ENCODE results near the gene ITGB6. TPM values are rescaled to one million over a fixed set of nuclear protein-coding genes. Genes with fewer than 3 reads are reported as not detected.

The ITGB6 gene
- total and polyA plus RNA-seq, 2 of the 4 experiments (the other 2 are of a cell fraction): under 0.01 TPM; not detected in 1

DNA sequence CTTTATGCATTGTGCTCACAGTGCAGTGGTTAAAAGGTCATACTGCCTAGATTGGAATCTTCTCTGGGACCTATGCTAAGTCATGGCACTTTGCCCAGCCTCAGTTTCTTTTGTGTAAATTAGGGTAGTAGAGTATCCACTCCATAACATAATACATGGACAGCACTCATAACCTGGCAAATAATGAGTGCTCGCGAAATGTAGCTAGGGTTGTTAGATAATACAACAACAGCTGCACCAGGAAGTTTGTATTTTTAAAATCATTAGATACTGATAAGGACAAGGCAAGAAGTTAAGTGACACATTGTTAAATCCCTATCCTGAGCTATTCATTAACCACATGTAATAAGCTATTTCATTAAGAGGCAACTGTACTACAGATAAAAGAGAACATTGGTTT is 123.8 kb downstream of the ITGB6 start:
- ATAC-seq (ENCODE audit: low read depth): no peak
- Histone ChIP-seq H2AK9ac (replicated peaks; ENCODE audit: low read depth, low read length, poor library complexity) (no peak overlapping the region), H2BK15ac (ENCODE audit: low read depth, low read length) (no peak overlapping the region), H4K5ac (ENCODE audit: low read depth, low read length) (no peak overlapping the region), H3K36me3 (ENCODE audit: control insufficient read depth, insufficient read depth, low read length) (no peaks in the 10 kb centered on the region), H2BK20ac (ENCODE audit: low read depth, low read length) (no peak overlapping the region), H4K91ac (ENCODE audit: insufficient read depth, low read depth, low read length) (no peak overlapping the region), H3K14ac (replicated peaks; ENCODE audit: low read depth, low read length) (no peak overlapping the region), H3K4me3 (ENCODE audit: insufficient read depth, low read depth, low read length) (no peak overlapping the region), H4K8ac (ENCODE audit: low read depth in 2 of 2, low read length in 2 of 2) (no peak overlapping the region), H3K9ac (ENCODE audit: low read depth, low read length) (no peak overlapping the region), H3K9me1 (ENCODE audit: insufficient read depth, low read length) (no peaks in the 10 kb centered on the region), H3K79me1 (ENCODE audit: low read depth in 1 of 2, low read length in 2 of 2) (no peaks in the 10 kb centered on the region), H3K18ac (ENCODE audit: low read depth, low read length) (no peak overlapping the region), H2BK120ac (ENCODE audit: low read depth, low read length) (no peak overlapping the region), H2AK5ac (ENCODE audit: low read depth, low read length) (no peak overlapping the region), H3K4me1 (ENCODE audit: control insufficient read depth, insufficient read depth, low read length) (no peaks in the 10 kb centered on the region), H3K27ac (ENCODE audit: insufficient read depth, low read length) (no peak overlapping the region), H4K20me1 (ENCODE audit: insufficient read depth, low read length) (no peaks in the 10 kb centered on the region), H2AFZ (replicated peaks; ENCODE audit: low read length, poor library complexity) (no peak overlapping the region), H3K56ac (ENCODE audit: extremely low read depth, insufficient read depth, low read length) (no peak overlapping the region), H3K4ac (ENCODE audit: low read depth, low read length) (no peak overlapping the region), H3K9me3 (ENCODE audit: control insufficient read depth, insufficient read depth, low read length) (peaks cover 4% of the 10 kb centered on the region), H2BK5ac (ENCODE audit: low read depth, low read length, poor library complexity, severe bottlenecking) (no peak overlapping the region), H3K23ac (ENCODE audit: low read depth, low read length) (no peak overlapping the region), H3K27me3 (ENCODE audit: control insufficient read depth, insufficient read depth, low read length) (peaks cover 25% of the 10 kb centered on the region), H3K4me2 (ENCODE audit: low read depth, low read length) (no peak overlapping the region)
- DNase-seq: no peak
- in situ Hi-C loops (cut with MboI; ENCODE audit: low sequenced_read_pairs): no loop called here
- no CpG with 5 or more reads among the region's 2 CpGs for WGBS, 2 experiments (ENCODE audit: extremely low coverage in 2 of 2, insufficient read length in 1 of 2)
- dilution Hi-C loops (cut with HindIII; ENCODE audit: low sequenced_read_pairs, unreplicated experiment): no loop called here
- TF ChIP-seq, protein P1, sequence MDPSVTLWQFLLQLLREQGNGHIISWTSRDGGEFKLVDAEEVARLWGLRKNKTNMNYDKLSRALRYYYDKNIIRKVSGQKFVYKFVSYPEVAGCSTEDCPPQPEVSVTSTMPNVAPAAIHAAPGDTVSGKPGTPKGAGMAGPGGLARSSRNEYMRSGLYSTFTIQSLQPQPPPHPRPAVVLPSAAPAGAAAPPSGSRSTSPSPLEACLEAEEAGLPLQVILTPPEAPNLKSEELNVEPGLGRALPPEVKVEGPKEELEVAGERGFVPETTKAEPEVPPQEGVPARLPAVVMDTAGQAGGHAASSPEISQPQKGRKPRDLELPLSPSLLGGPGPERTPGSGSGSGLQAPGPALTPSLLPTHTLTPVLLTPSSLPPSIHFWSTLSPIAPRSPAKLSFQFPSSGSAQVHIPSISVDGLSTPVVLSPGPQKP (IDR thresholded peaks at IDR 0.05; ENCODE audit: borderline replicate concordance, low read depth, low read length): no peak
- TF ChIP-seq CEBPB (IDR thresholded peaks at IDR 0.05; ENCODE audit: low read depth, low read length): no peak
- TF ChIP-seq, protein P2, sequence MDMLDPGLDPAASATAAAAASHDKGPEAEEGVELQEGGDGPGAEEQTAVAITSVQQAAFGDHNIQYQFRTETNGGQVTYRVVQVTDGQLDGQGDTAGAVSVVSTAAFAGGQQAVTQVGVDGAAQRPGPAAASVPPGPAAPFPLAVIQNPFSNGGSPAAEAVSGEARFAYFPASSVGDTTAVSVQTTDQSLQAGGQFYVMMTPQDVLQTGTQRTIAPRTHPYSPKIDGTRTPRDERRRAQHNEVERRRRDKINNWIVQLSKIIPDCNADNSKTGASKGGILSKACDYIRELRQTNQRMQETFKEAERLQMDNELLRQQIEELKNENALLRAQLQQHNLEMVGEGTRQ (IDR thresholded peaks at IDR 0.05; ENCODE audit: low read depth, low read length): no peak
- TF ChIP-seq MXI1 (IDR thresholded peaks at IDR 0.05; ENCODE audit: borderline replicate concordance, low read depth, low read length): no peak
- TF ChIP-seq RCOR1 (IDR thresholded peaks at IDR 0.05; ENCODE audit: insufficient replicate concordance, low read length): no peak
- no peak for TF ChIP-seq SMC3 (IDR thresholded peaks at IDR 0.05; ENCODE audit: low read depth, low read length)
- no peak for TF ChIP-seq FOS (IDR thresholded peaks at IDR 0.05; ENCODE audit: low read depth, low read length)
- TF ChIP-seq POLR2A (IDR thresholded peaks at IDR 0.05; ENCODE audit: low read depth, low read length): no peak
- no peak for TF ChIP-seq RFX5 (IDR thresholded peaks at IDR 0.05; ENCODE audit: low read depth, low read length)
- TF ChIP-seq RAD21 (IDR thresholded peaks at IDR 0.05; ENCODE audit: low read length): no peak
- TF ChIP-seq, protein P3, sequence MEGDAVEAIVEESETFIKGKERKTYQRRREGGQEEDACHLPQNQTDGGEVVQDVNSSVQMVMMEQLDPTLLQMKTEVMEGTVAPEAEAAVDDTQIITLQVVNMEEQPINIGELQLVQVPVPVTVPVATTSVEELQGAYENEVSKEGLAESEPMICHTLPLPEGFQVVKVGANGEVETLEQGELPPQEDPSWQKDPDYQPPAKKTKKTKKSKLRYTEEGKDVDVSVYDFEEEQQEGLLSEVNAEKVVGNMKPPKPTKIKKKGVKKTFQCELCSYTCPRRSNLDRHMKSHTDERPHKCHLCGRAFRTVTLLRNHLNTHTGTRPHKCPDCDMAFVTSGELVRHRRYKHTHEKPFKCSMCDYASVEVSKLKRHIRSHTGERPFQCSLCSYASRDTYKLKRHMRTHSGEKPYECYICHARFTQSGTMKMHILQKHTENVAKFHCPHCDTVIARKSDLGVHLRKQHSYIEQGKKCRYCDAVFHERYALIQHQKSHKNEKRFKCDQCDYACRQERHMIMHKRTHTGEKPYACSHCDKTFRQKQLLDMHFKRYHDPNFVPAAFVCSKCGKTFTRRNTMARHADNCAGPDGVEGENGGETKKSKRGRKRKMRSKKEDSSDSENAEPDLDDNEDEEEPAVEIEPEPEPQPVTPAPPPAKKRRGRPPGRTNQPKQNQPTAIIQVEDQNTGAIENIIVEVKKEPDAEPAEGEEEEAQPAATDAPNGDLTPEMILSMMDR (conservative IDR thresholded peaks at IDR 0.05; ENCODE audit: low read depth, low read length): no peak
- TF ChIP-seq NFE2L2 (IDR thresholded peaks at IDR 0.05; ENCODE audit: low read depth, low read length): no peak
- no peak for TF ChIP-seq MAZ (IDR thresholded peaks at IDR 0.05; ENCODE audit: borderline replicate concordance, low read depth, low read length)
- no peak for TF ChIP-seq BHLHE40 (IDR thresholded peaks at IDR 0.05; ENCODE audit: low read depth, low read length)
- TF ChIP-seq CHD1 (IDR thresholded peaks at IDR 0.05; ENCODE audit: low read depth, low read length): no peak
- BruUV-seq (replicated peaks): no TSS peak
- POLR2A ChIA-PET (ENCODE audit: unreplicated experiment): no interaction called here
- CTCF ChIA-PET: interaction anchor here (0.6 kb wide), 2 partner anchors 37 to 60 kb away, joined by 3 to 5 read pairs; no protein-coding TSS in a partner anchor
- intact Hi-C loops (cut with micrococcal nuclease): no loop called here
